A549 (cell line): ENCODE data around the gene CCDC116. TPM values are rescaled to one million over a fixed set of nuclear protein-coding genes. Genes with fewer than 3 reads are reported as not detected.
"Not testable (repeated sequence)": the region's sequence is repeated elsewhere in the genome, so short reads cannot be mapped to it uniquely, and the experiment has no call there.

Source experiments
- ATAC-seq, 2 experiments: fragments of 200-7000 bp in 1 of 2; fragments of >200 bp in 1 of 2; cut with Nextera tagmentation in 1 of 2; cut with Tn5 transposase in 1 of 2; 3 replicates each; pipeline versions ENCODE4 v1.8.0 to v1.9.1; 2018 to 2020; ENCODE audit warnings: mild to moderate bottlenecking in 1 of 2, moderate library complexity in 1 of 2
- CTCF ChIA-PET: fragments of 300-600 bp; sonication (Branson Sonifier 250); formaldehyde crosslinking; extraction: SDS; loops from one replicate; lab custom pipeline; 2021; ENCODE audit warnings: antibody characterized with exemption, inconsistent platforms; lab: Yijun Ruan, JAX
- POLR2A ChIA-PET: fragments of 350-600 bp; formaldehyde crosslinking; extraction: SDS; loops from one replicate; lab custom pipeline; 2021; ENCODE audit warnings: antibody characterized with exemption, inconsistent platforms; lab: Yijun Ruan, JAX
- DNase-seq, 2 experiments: peaks; one replicate each; pipeline versions ENCODE4 v3.0.0 to v3.0.0-alpha.2; 2011 to 2016; ENCODE audit warnings: low read depth in 1 of 2, low spot score in 1 of 2
- FAIRE-seq: peaks from 2 replicates; lab custom pipeline; 2011; peaks lifted over from hg19 to GRCh38; lab: Jason Lieb, UNC
- H3K27ac ChIP-seq, 2 experiments: fragments of >200 bp; sonication (Bioruptor Twin); formaldehyde crosslinking; 3 replicates each; pipeline ENCODE4 v1.5.1; 2016 to 2017
- H3K4me1 ChIP-seq: fragments of >200 bp; sonication (Bioruptor Twin); formaldehyde crosslinking; 3 replicates; pipeline ENCODE4 v1.6.1; 2016
- H3K4me2 ChIP-seq: fragments of >200 bp; sonication (Bioruptor Twin); formaldehyde crosslinking; 3 replicates; pipeline ENCODE4 v1.6.1; 2016
- H3K4me3 ChIP-seq: fragments of >200 bp; sonication (Bioruptor Twin); formaldehyde crosslinking; 3 replicates; pipeline ENCODE4 v1.5.1; 2016
- H3K9me3 ChIP-seq: fragments of >200 bp; sonication (Bioruptor Twin); formaldehyde crosslinking; 3 replicates; pipeline ENCODE4 v1.6.1; 2016
- BHLHE40 ChIP-seq: IDR thresholded peaks from 2 replicates; pipeline ENCODE4 v1.6.1; 2012; ENCODE audit warnings: low read depth, low read length, inconsistent platforms
- CBX2 ChIP-seq: fragments of 200-600 bp; sonication (generic); IDR thresholded peaks from 2 replicates; pipeline ENCODE4 v1.6.1; 2016; ENCODE audit warnings: low read depth, mild to moderate bottlenecking, borderline replicate concordance
- CHD2 ChIP-seq: fragments of 150-350 bp; IDR thresholded peaks from 2 replicates; pipeline ENCODE4 v1.6.1; 2014; ENCODE audit warnings: low read length; ENCODE audit not compliant: partially characterized antibody
- FOSL2 ChIP-seq, 2 experiments: fragments of 450-650 bp in 1 of 2; fragments of >200 bp in 1 of 2; sonication (Bioruptor Twin) in 1 of 2; formaldehyde crosslinking; IDR thresholded peaks; 2 replicates each; pipeline versions ENCODE4 v1.5.0 to v1.6.1; 2016 to 2020; ENCODE audit warnings: mild to moderate bottlenecking in 1 of 2, moderate library complexity in 1 of 2
- HDAC2 ChIP-seq: fragments of 200-600 bp; sonication (generic); IDR thresholded peaks from 2 replicates; pipeline ENCODE4 v1.6.1; 2016
- HEYL ChIP-seq: fragments of 250-450 bp; sonication (Bioruptor Pico); IDR thresholded peaks from 2 replicates; pipeline ENCODE4 v1.8.0; 2021; ENCODE audit warnings: mild to moderate bottlenecking, moderate library complexity
- HOXA7 ChIP-seq: fragments of 250-450 bp; sonication (Bioruptor Pico); IDR thresholded peaks from 2 replicates; pipeline ENCODE4 v1.5.0; 2020; ENCODE audit warnings: mild to moderate bottlenecking, moderate library complexity
- KDM1A ChIP-seq: fragments of 200-600 bp; sonication (generic); IDR thresholded peaks from 2 replicates; pipeline ENCODE4 v1.6.1; 2016; ENCODE audit warnings: low read depth, mild to moderate bottlenecking
- MAFK ChIP-seq: fragments of 450-650 bp; IDR thresholded peaks from 2 replicates; pipeline ENCODE4 v1.6.1; 2014; ENCODE audit not compliant: partially characterized antibody
- NPAS2 ChIP-seq: fragments of 250-450 bp; sonication (Bioruptor Pico); IDR thresholded peaks from 2 replicates; pipeline ENCODE4 v1.8.0; 2022; ENCODE audit warnings: mild to moderate bottlenecking, moderate library complexity, borderline replicate concordance
- POLR2AphosphoS2 ChIP-seq: conservative IDR thresholded peaks from 2 replicates; pipeline ENCODE4 v1.6.1; 2012; ENCODE audit warnings: low read length, improper control_type of control experiment, inconsistent platforms
- RCOR1 ChIP-seq: fragments of 150-350 bp; IDR thresholded peaks from 2 replicates; pipeline ENCODE4 v1.6.1; 2014; ENCODE audit warnings: antibody characterized with exemption, low read length, low read depth
- RNF2 ChIP-seq: fragments of 200-600 bp; sonication (generic); IDR thresholded peaks from 2 replicates; pipeline ENCODE4 v1.6.1; 2016; ENCODE audit warnings: low read depth, mild to moderate bottlenecking, antibody characterized with exemption, moderate library complexity, borderline replicate concordance
- SREBF2 ChIP-seq: fragments of 450-650 bp; IDR thresholded peaks from 2 replicates; pipeline ENCODE4 v1.6.1; 2014; ENCODE audit warnings: mild to moderate bottlenecking, moderate library complexity
- ZC3H11A ChIP-seq: fragments of 450-650 bp; IDR thresholded peaks from 2 replicates; pipeline ENCODE4 v1.6.1; 2014; ENCODE audit warnings: antibody characterized with exemption, mild to moderate bottlenecking
- ZNF302 ChIP-seq: fragments of 250-450 bp; sonication (Bioruptor Pico); IDR thresholded peaks from 2 replicates; pipeline ENCODE4 v1.9.0; 2021; ENCODE audit warnings: inconsistent platforms, mild to moderate bottlenecking, moderate library complexity
- WGBS: methylation state at CpG from one replicate; pipeline ENCODE4 v1.1.6; 2017; ENCODE audit errors: missing lambda C conversion rate; 5-methylcytosine and 5-hydroxymethylcytosine counted together
- polyA plus RNA-seq, 4 experiments: library from polyadenylated mRNA; depleted of rRNA in 3 of 4; stranded (reverse); fragments of >200 nt; fragmentation: RNase III in 1 of 4; extraction: RNeasy Plus Mini Kit Qiagen cat#74134 plus additional on column Dnase treatment in 1 of 4; gene quantifications; 2 replicates in 3 of 4; 3 replicates in 1 of 4; pipeline ENCODE4 v1.2.3, GENCODE V29; 2011 to 2017
- TF ChIP-seq, protein P1 (sequence below): fragments of >200 bp; sonication (Bioruptor Twin); formaldehyde crosslinking; IDR thresholded peaks from 2 replicates; pipeline ENCODE4 v1.6.1; 2016
- TF ChIP-seq, protein P2 (sequence below): fragments of 250-450 bp; sonication (Bioruptor Pico); IDR thresholded peaks from 2 replicates; pipeline ENCODE4 v1.5.0; 2021; ENCODE audit warnings: mild to moderate bottlenecking, moderate library complexity, borderline replicate concordance
- TF ChIP-seq, protein P3 (sequence below): fragments of 450-650 bp; IDR thresholded peaks from 2 replicates; pipeline ENCODE4 v1.6.1; 2014; ENCODE audit warnings: antibody characterized with exemption
- TF ChIP-seq, protein P4 (sequence below): fragments of 150-350 bp; IDR thresholded peaks from 2 replicates; pipeline ENCODE4 v1.6.1; 2014; ENCODE audit warnings: low read depth, mild to moderate bottlenecking, low read length

Gene CCDC116
- polyA plus RNA-seq, 2 of the 4 experiments (the other 2 are of a cell fraction), result 0.06 TPM; not detected in 1

DNA sequence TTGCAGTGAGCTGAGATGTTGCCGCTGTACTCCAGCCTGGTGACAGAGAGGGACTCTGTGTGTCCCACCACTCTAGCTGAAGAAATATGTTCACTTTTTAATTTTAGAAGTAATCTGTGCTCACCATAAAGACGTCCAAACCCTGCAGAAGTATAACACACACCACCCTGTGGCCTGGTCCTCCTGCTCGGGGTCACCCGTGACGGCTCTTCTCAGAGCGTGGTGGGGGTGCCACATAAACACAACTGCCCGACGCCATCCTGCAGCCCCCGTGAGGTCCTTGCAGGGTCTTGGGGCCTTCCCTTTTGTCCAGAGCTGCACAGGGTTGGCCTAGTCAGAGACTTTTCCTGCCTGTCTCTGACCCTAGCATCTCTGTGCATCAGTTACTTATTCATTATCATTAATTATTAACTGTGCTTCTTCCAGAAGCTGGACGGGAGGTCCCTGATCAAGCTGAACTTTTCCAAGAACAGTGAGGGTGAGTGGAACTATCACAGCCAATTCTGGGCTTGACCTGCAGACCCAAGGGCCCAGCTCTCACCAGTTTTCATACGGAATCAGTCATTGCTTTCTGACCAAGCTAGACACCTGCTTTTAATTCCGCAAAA lies 42.2 kb downstream of the CCDC116 start:
- Histone ChIP-seq H3K9me3 (no peaks in the 10 kb centered on the region), H3K4me1 (no peaks in the 10 kb centered on the region), H3K4me3 (no peak overlapping the region), H3K4me2 (no peak overlapping the region), H3K27ac (no peak overlapping the region)
- ATAC-seq (no peak), FAIRE-seq (no peak), DNase-seq (no peak)
- POLR2A ChIA-PET, result no interaction called here
- 85% methylated on average over 11 of the region's 12 CpGs for WGBS
- no peak for TF ChIP-seq HOXA7 (CRISPR knock-in tag)
- TF ChIP-seq, protein P1, sequence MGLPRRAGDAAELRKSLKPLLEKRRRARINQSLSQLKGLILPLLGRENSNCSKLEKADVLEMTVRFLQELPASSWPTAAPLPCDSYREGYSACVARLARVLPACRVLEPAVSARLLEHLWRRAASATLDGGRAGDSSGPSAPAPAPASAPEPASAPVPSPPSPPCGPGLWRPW, result no peak
- TF ChIP-seq HDAC2, result no peak
- no peak for TF ChIP-seq SREBF2
- no peak for TF ChIP-seq KDM1A
- no peak for TF ChIP-seq ZC3H11A
- TF ChIP-seq RNF2, result no peak
- TF ChIP-seq, all 56 proteins: peak for 0
- CTCF ChIA-PET, result interaction anchor here (2.6 kb wide), 1 partner anchor 12 kb away, joined by 5 read pairs; no protein-coding TSS in a partner anchor

DNA sequence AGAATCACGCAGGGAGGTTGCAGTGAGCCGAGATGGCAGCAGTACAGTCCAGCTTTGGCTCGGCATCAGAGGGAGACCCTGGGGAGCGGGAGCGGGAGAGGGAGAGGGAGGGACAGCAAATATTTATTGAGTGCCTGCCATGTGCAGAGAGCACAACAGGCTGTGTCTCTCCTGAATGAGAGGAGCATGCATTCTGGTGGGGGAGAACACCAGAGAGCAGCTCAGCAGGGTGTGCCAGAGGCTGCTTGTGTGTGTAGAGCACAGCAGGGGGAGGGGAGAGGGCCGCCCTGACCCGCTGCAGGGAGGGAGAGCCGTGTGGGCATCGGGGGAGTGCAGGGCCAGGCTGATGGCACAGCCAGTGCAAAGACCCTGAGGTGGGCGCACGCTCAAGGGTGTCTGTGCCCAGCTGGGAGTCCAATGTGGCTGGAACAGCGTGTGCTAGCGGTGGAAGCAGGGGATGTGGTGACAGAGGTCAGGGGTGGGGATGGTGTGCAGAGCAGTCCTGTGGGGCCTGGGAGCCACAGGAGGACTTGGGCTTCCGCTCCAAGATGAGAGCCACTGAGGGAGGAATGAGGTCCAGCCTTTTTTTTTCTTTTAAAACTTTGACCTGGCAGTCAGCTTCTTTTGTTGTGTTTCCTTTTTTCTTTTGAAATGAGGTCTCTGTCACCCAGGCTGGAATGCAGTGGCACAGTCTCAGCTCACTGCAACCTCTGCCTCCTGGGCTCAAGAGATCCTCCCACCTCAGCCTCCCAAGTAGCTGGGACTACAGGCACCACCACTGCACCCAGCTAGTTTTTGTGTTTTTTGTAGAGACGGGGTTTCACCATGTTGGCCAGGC lies 45.3 kb downstream of the CCDC116 start:
- FAIRE-seq, result no peak
- H3K27ac ChIP-seq, result no peak overlapping the region
- 83% methylated on average over 11 of the region's 15 CpGs for WGBS
- CTCF ChIA-PET, result no interaction called here
- peak in 1 of 2 experiments; percentile 26; a peak in 2 of 6 replicates for ATAC-seq
- DNase-seq, result no peak
- no peak overlapping the region for H3K4me2 ChIP-seq
- no peak overlapping the region for H3K4me3 ChIP-seq
- no peaks in the 10 kb centered on the region for H3K4me1 ChIP-seq
- POLR2A ChIA-PET, result no interaction called here
- TF ChIP-seq HEYL (CRISPR knock-in tag), result no peak
- no peaks in the 10 kb centered on the region for H3K9me3 ChIP-seq

DNA sequence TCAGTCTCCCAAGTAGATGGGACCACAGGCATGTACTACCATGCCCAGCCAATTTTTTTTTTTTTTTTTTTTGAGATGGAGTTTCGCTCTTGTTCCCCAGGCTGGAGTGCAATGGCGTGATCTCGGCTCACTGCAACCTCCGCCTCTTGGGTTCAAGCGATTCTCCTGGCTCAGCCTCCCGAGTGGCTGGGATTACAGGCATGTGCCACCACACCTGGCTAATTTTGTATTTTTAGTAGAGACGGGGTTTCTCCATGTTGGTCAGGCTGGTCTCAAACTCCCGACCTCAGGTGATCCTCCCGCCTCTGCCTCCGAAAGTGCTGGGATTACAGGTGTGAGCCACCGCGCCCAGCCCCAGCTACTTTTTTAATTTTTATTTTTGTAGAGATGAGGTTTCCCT lies 46.3 kb downstream of the CCDC116 start:
- 94% methylated on average over 12 of the region's 12 CpGs for WGBS
- H3K4me1 ChIP-seq, H3K27ac ChIP-seq, H3K4me3 ChIP-seq, H3K4me2 ChIP-seq, CTCF ChIA-PET, POLR2A ChIA-PET, ATAC-seq, DNase-seq, H3K9me3 ChIP-seq, FAIRE-seq: not testable (repeated sequence)

DNA sequence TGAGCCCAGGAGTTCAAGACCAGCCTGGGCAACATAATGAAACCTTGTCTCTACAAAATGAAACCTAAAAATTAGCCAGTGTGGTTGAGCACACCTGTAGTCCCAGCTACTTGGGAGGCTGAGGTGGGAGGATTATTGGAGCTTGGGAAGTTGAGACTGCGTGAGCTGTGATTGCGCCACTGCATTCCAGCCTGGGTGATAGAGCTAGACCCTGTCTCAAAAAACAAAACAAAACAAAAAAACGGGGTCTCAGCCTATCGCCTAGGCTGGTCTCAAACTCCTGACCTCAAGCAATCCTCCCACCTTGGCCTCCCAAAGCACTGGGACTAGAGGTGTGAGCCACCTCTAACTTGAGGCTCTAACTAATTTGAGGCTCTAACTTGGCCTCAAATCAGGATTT lies 46.8 kb downstream of the CCDC116 start:
- no peak overlapping the region for H3K4me2 ChIP-seq
- WGBS, result 71% methylated on average over 4 of the region's 4 CpGs
- no peaks in the 10 kb centered on the region for H3K4me1 ChIP-seq
- DNase-seq, result no peak
- no peak overlapping the region for H3K4me3 ChIP-seq
- no peak for ATAC-seq
- H3K9me3 ChIP-seq, result no peaks in the 10 kb centered on the region
- H3K27ac ChIP-seq, result no peak overlapping the region
- no peak for FAIRE-seq
- ChIA-PET POLR2A (no interaction called here), CTCF (no interaction called here)
- no peak for TF ChIP-seq FOSL2 (IDR thresholded peaks at IDR 0.05)
- TF ChIP-seq FOSL2 (CRISPR knock-in tag; IDR thresholded peaks at IDR 0.05), result no peak
- TF ChIP-seq POLR2AphosphoS2, result no peak
- no peak for TF ChIP-seq RCOR1
- TF ChIP-seq, protein P2, sequence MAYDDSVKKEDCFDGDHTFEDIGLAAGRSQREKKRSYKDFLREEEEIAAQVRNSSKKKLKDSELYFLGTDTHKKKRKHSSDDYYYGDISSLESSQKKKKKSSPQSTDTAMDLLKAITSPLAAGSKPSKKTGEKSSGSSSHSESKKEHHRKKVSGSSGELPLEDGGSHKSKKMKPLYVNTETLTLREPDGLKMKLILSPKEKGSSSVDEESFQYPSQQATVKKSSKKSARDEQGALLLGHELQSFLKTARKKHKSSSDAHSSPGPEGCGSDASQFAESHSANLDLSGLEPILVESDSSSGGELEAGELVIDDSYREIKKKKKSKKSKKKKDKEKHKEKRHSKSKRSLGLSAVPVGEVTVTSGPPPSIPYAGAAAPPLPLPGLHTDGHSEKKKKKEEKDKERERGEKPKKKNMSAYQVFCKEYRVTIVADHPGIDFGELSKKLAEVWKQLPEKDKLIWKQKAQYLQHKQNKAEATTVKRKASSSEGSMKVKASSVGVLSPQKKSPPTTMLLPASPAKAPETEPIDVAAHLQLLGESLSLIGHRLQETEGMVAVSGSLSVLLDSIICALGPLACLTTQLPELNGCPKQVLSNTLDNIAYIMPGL (CRISPR knock-in tag), result no peak
- TF ChIP-seq NPAS2, result no peak
- TF ChIP-seq, protein P3, sequence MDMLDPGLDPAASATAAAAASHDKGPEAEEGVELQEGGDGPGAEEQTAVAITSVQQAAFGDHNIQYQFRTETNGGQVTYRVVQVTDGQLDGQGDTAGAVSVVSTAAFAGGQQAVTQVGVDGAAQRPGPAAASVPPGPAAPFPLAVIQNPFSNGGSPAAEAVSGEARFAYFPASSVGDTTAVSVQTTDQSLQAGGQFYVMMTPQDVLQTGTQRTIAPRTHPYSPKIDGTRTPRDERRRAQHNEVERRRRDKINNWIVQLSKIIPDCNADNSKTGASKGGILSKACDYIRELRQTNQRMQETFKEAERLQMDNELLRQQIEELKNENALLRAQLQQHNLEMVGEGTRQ, result no peak
- TF ChIP-seq BHLHE40, result no peak
- TF ChIP-seq HOXA7 (CRISPR knock-in tag), result no peak
- no peak for TF ChIP-seq ZNF302 (CRISPR knock-in tag)
- TF ChIP-seq CBX2, result no peak
- TF ChIP-seq MAFK, result no peak
- TF ChIP-seq, protein P4, sequence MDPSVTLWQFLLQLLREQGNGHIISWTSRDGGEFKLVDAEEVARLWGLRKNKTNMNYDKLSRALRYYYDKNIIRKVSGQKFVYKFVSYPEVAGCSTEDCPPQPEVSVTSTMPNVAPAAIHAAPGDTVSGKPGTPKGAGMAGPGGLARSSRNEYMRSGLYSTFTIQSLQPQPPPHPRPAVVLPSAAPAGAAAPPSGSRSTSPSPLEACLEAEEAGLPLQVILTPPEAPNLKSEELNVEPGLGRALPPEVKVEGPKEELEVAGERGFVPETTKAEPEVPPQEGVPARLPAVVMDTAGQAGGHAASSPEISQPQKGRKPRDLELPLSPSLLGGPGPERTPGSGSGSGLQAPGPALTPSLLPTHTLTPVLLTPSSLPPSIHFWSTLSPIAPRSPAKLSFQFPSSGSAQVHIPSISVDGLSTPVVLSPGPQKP, result no peak
- no peak for TF ChIP-seq CHD2
